Thyroid gland (tissue), 4 donors: ENCODE measurements around the gene CSMD2.

ENCODE experiments used
- POLR2A ChIP-seq, 2 donors: fragments of 450-650 bp; IDR thresholded peaks; one replicate each; pipeline ENCODE4 v1.6.1; 2017; ENCODE audit warnings: antibody characterized with exemption in 2 of 2, mild to moderate bottlenecking in 2 of 2, moderate library complexity in 1 of 2
- TF ChIP-seq, protein P1 (sequence below), 6 experiments: fragments of 200-600 bp in 3 of 6; fragments of 450-650 bp in 3 of 6; sonication (generic) in 3 of 6; IDR thresholded peaks; one replicate each; pipeline ENCODE4 v1.5.1; 2016 to 2019; ENCODE audit warnings: antibody characterized with exemption in 6 of 6, mild to moderate bottlenecking in 2 of 6, inconsistent platforms in 1 of 6, moderate library complexity in 1 of 6

- TF ChIP-seq, protein P1, sequence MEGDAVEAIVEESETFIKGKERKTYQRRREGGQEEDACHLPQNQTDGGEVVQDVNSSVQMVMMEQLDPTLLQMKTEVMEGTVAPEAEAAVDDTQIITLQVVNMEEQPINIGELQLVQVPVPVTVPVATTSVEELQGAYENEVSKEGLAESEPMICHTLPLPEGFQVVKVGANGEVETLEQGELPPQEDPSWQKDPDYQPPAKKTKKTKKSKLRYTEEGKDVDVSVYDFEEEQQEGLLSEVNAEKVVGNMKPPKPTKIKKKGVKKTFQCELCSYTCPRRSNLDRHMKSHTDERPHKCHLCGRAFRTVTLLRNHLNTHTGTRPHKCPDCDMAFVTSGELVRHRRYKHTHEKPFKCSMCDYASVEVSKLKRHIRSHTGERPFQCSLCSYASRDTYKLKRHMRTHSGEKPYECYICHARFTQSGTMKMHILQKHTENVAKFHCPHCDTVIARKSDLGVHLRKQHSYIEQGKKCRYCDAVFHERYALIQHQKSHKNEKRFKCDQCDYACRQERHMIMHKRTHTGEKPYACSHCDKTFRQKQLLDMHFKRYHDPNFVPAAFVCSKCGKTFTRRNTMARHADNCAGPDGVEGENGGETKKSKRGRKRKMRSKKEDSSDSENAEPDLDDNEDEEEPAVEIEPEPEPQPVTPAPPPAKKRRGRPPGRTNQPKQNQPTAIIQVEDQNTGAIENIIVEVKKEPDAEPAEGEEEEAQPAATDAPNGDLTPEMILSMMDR (IDR thresholded peaks at IDR 0.05): no peak
- no peak for TF ChIP-seq POLR2A (IDR thresholded peaks at IDR 0.05)
Observed at GRCh38 chr1:33501309-33501708, 663.7 kb downstream of the CSMD2 start.
